ENCODE results near the gene PRKCA. TPM values are rescaled to one million over a fixed set of nuclear protein-coding genes. Genes with fewer than 3 reads are reported as not detected.

Gene PRKCA
- total and polyA plus RNA-seq, 4 donors, result 3.0 to 14.1 (median 5.4) TPM

GRCh38 chr17:66415366-66416206 lies 113.2 kb downstream of the PRKCA start:
- no peak overlapping the region for H3K9ac ChIP-seq (ENCODE audit: low read depth in 1 of 2, low read length in 2 of 2)
- H3K27ac ChIP-seq (ENCODE audit: low read depth in 1 of 2, low read length in 2 of 2), result peak overlapping the region in 1 of 2 donors; percentile 16
- no peak overlapping the region for H3K4me3 ChIP-seq (ENCODE audit: low read depth in 1 of 3, low read length in 3 of 3)
- H3K27me3 ChIP-seq (ENCODE audit: control insufficient read depth in 4 of 4, insufficient read depth in 4 of 4, low read length in 3 of 4), result no peaks in the 10 kb centered on the region
- 32% methylated on average over 11 of the region's 11 CpGs for WGBS
- no peak for DNase-seq (ENCODE audit: low spot score)
- TF ChIP-seq YY1 (IDR thresholded peaks at IDR 0.05) (peak; percentile 43), RXRA (IDR thresholded peaks at IDR 0.05) (peak; percentile 93 to 97), TAF1 (conservative IDR thresholded peaks at IDR 0.05) (no peak), FOXA2 (IDR thresholded peaks at IDR 0.05) (peak; percentile 16), FOXA1 (IDR thresholded peaks at IDR 0.05) (no peak), MAX (IDR thresholded peaks at IDR 0.05) (peak; percentile 42), REST (IDR thresholded peaks at IDR 0.05) (no peak), RAD21 (IDR thresholded peaks at IDR 0.05) (peak; percentile 45 to 50), HNF4G (IDR thresholded peaks at IDR 0.05) (peak; percentile 56), SP1 (IDR thresholded peaks at IDR 0.05) (peak; percentile 84), JUND (IDR thresholded peaks at IDR 0.05) (peak; percentile 55 to 69), NR2F2 (IDR thresholded peaks at IDR 0.05) (no peak), HNF4A (conservative IDR thresholded peaks at IDR 0.05) (peak; percentile 71 to 79), ZBTB33 (IDR thresholded peaks at IDR 0.05) (peak; percentile 34), ATF3 (IDR thresholded peaks at IDR 0.05) (no peak), GABPA (IDR thresholded peaks at IDR 0.05 in 1 of 2, conservative IDR thresholded peaks at IDR 0.05 in 1 of 2) (no peak), EGR1 (IDR thresholded peaks at IDR 0.05; ENCODE audit: low read depth in 2 of 2) (no peak)
- TF ChIP-seq, protein P1, sequence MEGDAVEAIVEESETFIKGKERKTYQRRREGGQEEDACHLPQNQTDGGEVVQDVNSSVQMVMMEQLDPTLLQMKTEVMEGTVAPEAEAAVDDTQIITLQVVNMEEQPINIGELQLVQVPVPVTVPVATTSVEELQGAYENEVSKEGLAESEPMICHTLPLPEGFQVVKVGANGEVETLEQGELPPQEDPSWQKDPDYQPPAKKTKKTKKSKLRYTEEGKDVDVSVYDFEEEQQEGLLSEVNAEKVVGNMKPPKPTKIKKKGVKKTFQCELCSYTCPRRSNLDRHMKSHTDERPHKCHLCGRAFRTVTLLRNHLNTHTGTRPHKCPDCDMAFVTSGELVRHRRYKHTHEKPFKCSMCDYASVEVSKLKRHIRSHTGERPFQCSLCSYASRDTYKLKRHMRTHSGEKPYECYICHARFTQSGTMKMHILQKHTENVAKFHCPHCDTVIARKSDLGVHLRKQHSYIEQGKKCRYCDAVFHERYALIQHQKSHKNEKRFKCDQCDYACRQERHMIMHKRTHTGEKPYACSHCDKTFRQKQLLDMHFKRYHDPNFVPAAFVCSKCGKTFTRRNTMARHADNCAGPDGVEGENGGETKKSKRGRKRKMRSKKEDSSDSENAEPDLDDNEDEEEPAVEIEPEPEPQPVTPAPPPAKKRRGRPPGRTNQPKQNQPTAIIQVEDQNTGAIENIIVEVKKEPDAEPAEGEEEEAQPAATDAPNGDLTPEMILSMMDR (IDR thresholded peaks at IDR 0.05; ENCODE audit: low read depth, low read length, missing input control), result no peak
- H3K9me3 ChIP-seq (ENCODE audit: control insufficient read depth in 4 of 4, low read length in 3 of 4), result no peaks in the 10 kb centered on the region
- no peaks in the 10 kb centered on the region for H3K36me3 ChIP-seq (ENCODE audit: control insufficient read depth in 4 of 4, insufficient read depth in 3 of 4, low read depth in 1 of 4, low read length in 3 of 4)
- H3K4me1 ChIP-seq (ENCODE audit: control insufficient read depth in 4 of 4, insufficient read depth in 4 of 4, low read length in 3 of 4), result peaks cover 15 to 49% (median 41%) of the 10 kb centered on the region in 4 donors

All from liver (tissue), 9 donors.